Mesendoderm (in vitro differentiated cells): ENCODE measurements around the gene FILIP1.

ENCODE experiments used
- DNase-seq: peaks from one replicate; pipeline ENCODE4 v3.0.0; 2013
- H2AK5ac ChIP-seq: 2 replicates; pipeline ENCODE4 v1.6.1; 2013; ENCODE audit warnings: low read length, inconsistent platforms
- H2BK120ac ChIP-seq: 2 replicates; pipeline ENCODE4 v1.6.1; 2013; ENCODE audit warnings: low read depth, mild to moderate bottlenecking, low read length, moderate library complexity, mixed read lengths
- H2BK15ac ChIP-seq: replicated peaks from 2 replicates; pipeline ENCODE4 v1.6.1; 2013; ENCODE audit warnings: low read depth, mild to moderate bottlenecking, moderate library complexity
- H2BK5ac ChIP-seq: 2 replicates; pipeline ENCODE4 v1.6.1; 2013; ENCODE audit warnings: low read length, inconsistent platforms
- H3K18ac ChIP-seq: 2 replicates; pipeline ENCODE4 v1.6.1; 2013; ENCODE audit warnings: mild to moderate bottlenecking, low read length, mixed read lengths
- H3K23ac ChIP-seq: one replicate; pipeline ENCODE4 v1.6.1; 2013; ENCODE audit warnings: low read length
- H3K27ac ChIP-seq: 2 replicates; pipeline ENCODE4 v1.5.1; 2013; ENCODE audit warnings: low read depth, mild to moderate bottlenecking, inconsistent platforms, low read length, moderate library complexity
- H3K27me3 ChIP-seq: 2 replicates; pipeline ENCODE4 v1.6.1; 2013; ENCODE audit warnings: low read length, control low read depth, mild to moderate bottlenecking, inconsistent platforms; ENCODE audit not compliant: insufficient read depth, poor library complexity
- H3K36me3 ChIP-seq: 2 replicates; pipeline ENCODE4 v1.6.1; 2013; ENCODE audit warnings: low read length, inconsistent platforms; ENCODE audit not compliant: control insufficient read depth, insufficient read depth
- H3K4ac ChIP-seq: one replicate; pipeline ENCODE4 v1.6.1; 2013; ENCODE audit warnings: low read depth, mild to moderate bottlenecking, low read length, moderate library complexity
- H3K4me1 ChIP-seq: 2 replicates; pipeline ENCODE4 v1.6.1; 2013; ENCODE audit warnings: low read depth, low read length, inconsistent platforms; ENCODE audit not compliant: control insufficient read depth
- H3K4me2 ChIP-seq: 2 replicates; pipeline ENCODE4 v1.6.1; 2013; ENCODE audit warnings: low read length
- H3K4me3 ChIP-seq: 2 replicates; pipeline ENCODE4 v1.5.1; 2013; ENCODE audit warnings: mild to moderate bottlenecking, low read length
- H3K56ac ChIP-seq: one replicate; pipeline ENCODE4 v1.6.1; 2013; ENCODE audit warnings: low read length
- H3K79me1 ChIP-seq: 2 replicates; pipeline ENCODE4 v1.6.1; 2013; ENCODE audit warnings: low read length, inconsistent platforms
- H3K79me2 ChIP-seq: 2 replicates; pipeline ENCODE4 v1.6.1; 2013; ENCODE audit warnings: mild to moderate bottlenecking, low read length; ENCODE audit not compliant: control insufficient read depth, insufficient read depth
- H3K9ac ChIP-seq: 2 replicates; pipeline ENCODE4 v1.6.1; 2013; ENCODE audit warnings: low read length, inconsistent platforms
- H4K5ac ChIP-seq: one replicate; pipeline ENCODE4 v1.6.1; 2013; ENCODE audit warnings: low read length
- H4K8ac ChIP-seq: one replicate; pipeline ENCODE4 v1.6.1; 2013; ENCODE audit warnings: low read depth, mild to moderate bottlenecking, control low read depth, low read length, moderate library complexity
- WGBS: extraction: QIAGEN DNeasy Blood & Tissue Kit; methylation state at CpG from one replicate; pipeline ENCODE4 v1.1.7; 2013; ENCODE audit warnings: low lambda C conversion rate, missing lambda C conversion rate; ENCODE audit not compliant: insufficient coverage; ENCODE audit errors: extremely low coverage; 5-methylcytosine and 5-hydroxymethylcytosine counted together

Gene FILIP1

DNA sequence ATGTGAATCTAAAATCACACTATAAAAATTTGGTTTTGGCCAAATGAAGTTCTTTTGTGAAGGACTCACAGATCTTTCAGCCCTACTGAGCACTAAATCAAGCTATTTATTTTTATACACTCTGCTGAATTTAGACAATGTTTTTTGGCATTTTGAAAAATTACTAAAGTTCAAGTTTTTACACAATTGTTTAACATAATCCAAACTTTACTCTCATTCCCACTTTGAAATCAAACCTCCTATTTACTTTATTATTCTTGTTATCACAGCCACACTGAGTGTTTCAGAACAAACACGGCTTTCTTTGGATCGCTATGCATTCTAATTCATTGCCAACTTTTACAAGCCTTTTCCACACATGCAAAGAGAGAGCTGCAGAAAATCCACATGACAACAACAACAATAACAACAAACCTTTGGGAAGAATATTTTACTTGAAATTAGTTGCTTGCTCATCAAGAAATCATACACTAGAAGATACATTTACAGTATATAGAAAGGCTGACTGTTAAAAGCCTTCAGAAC lies 159.9 kb downstream of the FILIP1 start:
- no CpG with 5 or more reads among the region's 2 CpGs for WGBS
- no peak overlapping the region for H3K4me3 ChIP-seq
- no peaks in the 10 kb centered on the region for H3K79me2 ChIP-seq
- no peak overlapping the region for H3K4ac ChIP-seq
- no peak overlapping the region for H2AK5ac ChIP-seq
- no peak overlapping the region for H3K27ac ChIP-seq
- no peak overlapping the region for H3K23ac ChIP-seq
- peaks cover 10% of the 10 kb centered on the region for H3K4me1 ChIP-seq
- DNase-seq = peak; percentile 16
- no peaks in the 10 kb centered on the region for H3K27me3 ChIP-seq
- no peak overlapping the region for H4K8ac ChIP-seq
- no peak overlapping the region for H2BK5ac ChIP-seq
- no peak overlapping the region for H4K5ac ChIP-seq
- H3K36me3 ChIP-seq = no peaks in the 10 kb centered on the region
- H3K79me1 ChIP-seq = no peaks in the 10 kb centered on the region
- no peak overlapping the region for H3K18ac ChIP-seq
- no peak overlapping the region for H2BK15ac ChIP-seq
- no peak overlapping the region for H3K56ac ChIP-seq
- no peak overlapping the region for H2BK120ac ChIP-seq
- H3K4me2 ChIP-seq = no peak overlapping the region
- no peak overlapping the region for H3K9ac ChIP-seq

DNA sequence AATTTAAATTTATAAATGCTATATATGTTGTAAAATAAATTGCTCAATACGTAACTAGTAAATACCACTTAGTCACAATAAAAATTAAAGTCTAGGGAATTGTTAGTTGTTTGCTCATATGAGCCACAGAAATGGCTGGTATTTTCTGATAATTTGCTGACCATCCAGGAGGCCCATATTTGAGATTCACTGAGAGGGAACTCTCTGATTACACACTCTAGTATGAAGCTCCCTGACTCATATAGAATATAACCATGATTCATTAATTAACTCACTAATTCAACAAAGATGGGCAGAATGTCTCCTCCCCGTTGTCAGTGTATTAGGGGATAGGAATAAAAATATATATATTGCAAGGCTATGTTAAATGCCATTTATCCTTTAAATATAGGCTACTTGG lies 162.4 kb downstream of the FILIP1 start:
- Histone ChIP-seq H3K18ac (no peak overlapping the region), H3K27me3 (no peaks in the 10 kb centered on the region), H3K79me2 (no peaks in the 10 kb centered on the region), H3K4me2 (no peak overlapping the region), H3K36me3 (no peaks in the 10 kb centered on the region), H3K23ac (no peak overlapping the region), H3K27ac (no peak overlapping the region), H2AK5ac (no peak overlapping the region), H3K9ac (no peak overlapping the region), H4K8ac (no peak overlapping the region), H2BK15ac (no peak overlapping the region), H3K4me1 (peaks cover 10% of the 10 kb centered on the region), H3K4me3 (no peak overlapping the region), H4K5ac (no peak overlapping the region), H2BK120ac (no peak overlapping the region), H3K79me1 (no peaks in the 10 kb centered on the region), H2BK5ac (no peak overlapping the region), H3K4ac (no peak overlapping the region), H3K56ac (no peak overlapping the region)
- no peak for DNase-seq
- no CpG with 5 or more reads among the region's 2 CpGs for WGBS

DNA sequence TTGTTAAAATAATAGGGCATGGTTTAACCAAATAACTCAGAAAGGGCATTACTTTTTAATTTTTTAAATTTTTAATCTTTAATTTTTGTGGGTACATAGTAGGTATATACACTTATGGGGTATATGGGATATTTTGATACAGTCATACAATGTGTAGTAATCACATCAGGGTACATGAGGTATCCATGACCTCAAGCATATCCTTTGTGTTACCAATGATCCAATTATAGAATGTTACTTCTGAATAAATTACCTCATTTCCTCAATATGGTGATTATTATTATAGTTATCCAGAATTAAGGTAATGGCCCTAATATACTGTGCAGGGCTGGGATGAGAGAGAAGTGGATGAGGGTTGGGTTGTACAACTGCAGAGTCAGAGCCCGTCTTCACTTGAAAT lies 163.9 kb downstream of the FILIP1 start:
- Histone ChIP-seq H2BK5ac (no peak overlapping the region), H3K27me3 (no peaks in the 10 kb centered on the region), H3K4ac (no peak overlapping the region), H2BK15ac (no peak overlapping the region), H4K8ac (no peak overlapping the region), H3K18ac (no peak overlapping the region), H3K79me2 (no peaks in the 10 kb centered on the region), H2BK120ac (no peak overlapping the region), H3K79me1 (no peaks in the 10 kb centered on the region), H3K23ac (no peak overlapping the region), H3K36me3 (no peaks in the 10 kb centered on the region), H4K5ac (no peak overlapping the region), H3K4me2 (no peak overlapping the region), H3K27ac (no peak overlapping the region), H3K56ac (no peak overlapping the region), H3K4me3 (no peak overlapping the region), H3K4me1 (peaks cover 9% of the 10 kb centered on the region), H2AK5ac (no peak overlapping the region), H3K9ac (no peak overlapping the region)
- no CpG with 5 or more reads among the region's 1 CpG for WGBS
- no peak for DNase-seq

DNA sequence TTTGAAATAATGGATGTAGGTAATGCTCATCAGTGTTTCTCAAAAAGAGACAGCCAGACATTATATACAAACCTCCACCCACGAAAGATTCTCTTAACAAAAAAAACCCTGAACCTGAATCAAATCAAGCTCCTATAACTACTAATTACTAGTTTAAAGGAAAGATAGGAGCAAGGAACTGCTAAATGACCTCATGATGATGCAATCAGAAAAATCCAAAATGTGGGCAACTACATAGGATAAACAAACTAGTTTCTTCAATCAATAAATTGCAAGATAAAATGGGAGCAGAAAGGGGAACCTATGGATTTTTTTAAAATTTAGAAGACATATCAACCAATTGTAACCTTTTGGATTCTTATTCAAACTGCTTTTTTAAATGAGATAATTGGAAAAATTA lies 165.8 kb downstream of the FILIP1 start:
- Histone ChIP-seq H3K27ac (no peak overlapping the region), H3K27me3 (no peaks in the 10 kb centered on the region), H3K23ac (no peak overlapping the region), H4K8ac (no peak overlapping the region), H3K4me2 (no peak overlapping the region), H2BK5ac (no peak overlapping the region), H3K4ac (no peak overlapping the region), H3K9ac (no peak overlapping the region), H3K79me2 (no peaks in the 10 kb centered on the region), H3K4me1 (peaks cover 4% of the 10 kb centered on the region), H3K4me3 (no peak overlapping the region), H2AK5ac (no peak overlapping the region), H2BK15ac (no peak overlapping the region), H3K56ac (no peak overlapping the region), H2BK120ac (no peak overlapping the region), H3K36me3 (no peaks in the 10 kb centered on the region), H4K5ac (no peak overlapping the region), H3K79me1 (no peaks in the 10 kb centered on the region), H3K18ac (no peak overlapping the region)
- DNase-seq = no peak
- no CpG with 5 or more reads among the region's 1 CpG for WGBS

DNA sequence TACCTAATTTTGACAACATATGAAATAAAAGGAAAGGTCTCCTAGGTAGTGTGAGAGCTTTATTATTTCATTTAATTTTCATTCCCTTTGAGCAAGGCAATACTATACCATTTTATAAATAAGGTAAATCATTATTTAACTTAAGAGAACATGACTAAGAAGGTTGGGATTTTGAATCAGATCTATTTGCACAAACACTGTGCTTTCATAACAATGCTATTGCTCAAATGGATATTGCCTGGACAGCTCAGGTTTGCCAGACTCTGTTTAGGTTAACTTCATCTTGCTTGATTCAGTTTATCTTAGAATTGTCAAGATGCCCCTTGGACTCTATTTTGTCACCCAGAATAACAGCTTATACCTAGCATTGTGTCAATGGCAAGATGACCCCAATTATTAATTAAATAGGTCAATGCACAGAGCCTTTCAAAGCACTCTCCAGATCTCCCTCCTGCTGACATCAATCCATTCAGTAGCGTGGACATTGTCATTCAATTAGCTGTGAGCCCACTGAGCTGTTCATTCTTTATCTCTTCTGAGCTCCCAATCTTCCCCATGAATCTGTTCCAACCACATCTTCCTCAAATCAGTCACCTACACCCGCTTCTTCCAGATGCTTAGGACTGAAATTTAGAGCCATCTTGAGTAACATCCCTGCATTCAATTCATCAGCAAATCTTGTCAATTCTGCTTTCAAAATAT lies 166.9 kb downstream of the FILIP1 start:
- Histone ChIP-seq H3K18ac (no peak overlapping the region), H3K27me3 (no peaks in the 10 kb centered on the region), H3K56ac (no peak overlapping the region), H3K9ac (no peak overlapping the region), H3K79me2 (no peaks in the 10 kb centered on the region), H3K27ac (no peak overlapping the region), H3K79me1 (no peaks in the 10 kb centered on the region), H3K23ac (no peak overlapping the region), H4K5ac (no peak overlapping the region), H2BK15ac (no peak overlapping the region), H2BK5ac (no peak overlapping the region), H2BK120ac (no peak overlapping the region), H3K36me3 (no peaks in the 10 kb centered on the region), H3K4me3 (no peak overlapping the region), H3K4ac (no peak overlapping the region), H2AK5ac (no peak overlapping the region), H4K8ac (no peak overlapping the region), H3K4me2 (no peak overlapping the region), H3K4me1 (no peaks in the 10 kb centered on the region)
- WGBS = no CpG with 5 or more reads among the region's 2 CpGs
- no peak for DNase-seq

DNA sequence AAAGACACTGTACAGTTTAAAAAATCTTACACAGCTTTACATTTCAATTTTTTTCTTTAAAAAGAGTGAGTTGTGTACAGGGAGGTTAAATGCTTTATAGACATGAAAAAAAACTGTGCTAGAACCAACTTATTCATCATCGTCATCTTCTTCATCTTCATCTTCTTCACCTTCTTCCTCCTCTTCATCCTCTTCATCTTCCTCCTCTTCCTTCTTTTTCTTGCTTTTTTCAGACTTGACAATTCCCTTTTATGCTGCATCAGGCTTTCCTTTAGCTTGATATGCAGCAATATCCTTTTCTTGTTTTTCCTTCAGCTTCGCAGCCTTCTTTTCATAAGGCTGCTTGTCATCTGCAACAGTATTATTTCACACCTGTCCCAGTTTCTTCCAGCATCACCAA lies 174.7 kb downstream of the FILIP1 start:
- Histone ChIP-seq H2BK120ac (no peak overlapping the region), H3K18ac (no peak overlapping the region), H3K79me2 (no peaks in the 10 kb centered on the region), H3K4ac (no peak overlapping the region), H4K5ac (no peak overlapping the region), H2AK5ac (no peak overlapping the region), H3K23ac (no peak overlapping the region), H3K4me1 (peaks cover 4% of the 10 kb centered on the region), H3K27ac (no peak overlapping the region), H3K27me3 (no peaks in the 10 kb centered on the region), H4K8ac (no peak overlapping the region), H3K9ac (no peak overlapping the region), H2BK15ac (no peak overlapping the region), H3K36me3 (no peaks in the 10 kb centered on the region), H3K4me2 (no peak overlapping the region), H3K79me1 (no peaks in the 10 kb centered on the region), H3K56ac (no peak overlapping the region), H3K4me3 (no peak overlapping the region), H2BK5ac (no peak overlapping the region)
- no peak for DNase-seq
- no CpG with 5 or more reads among the region's 2 CpGs for WGBS
